HCT116 (cell line): Measurements from ENCODE around the gene ACKR4. TPM values are rescaled to one million over a fixed set of nuclear protein-coding genes. Genes with fewer than 3 reads are reported as not detected.

ENCODE experiments used
- ATAC-seq: fragments of 200-7000 bp; cut with Tn5 transposase; 2 replicates; pipeline ENCODE4 v1.9.1; 2020; ENCODE audit warnings: mild to moderate bottlenecking, moderate library complexity
- BruUV-seq: library from RNA; stranded (reverse); fragments of 400-500 nt; replicated peaks from 2 replicates; lab custom pipeline; 2021; lab: Mats Ljungman, UMichigan
- CTCF ChIA-PET: fragments of 300-600 bp; sonication (Branson Sonifier 250); formaldehyde crosslinking; loops from one replicate; lab custom pipeline; 2021; ENCODE audit warnings: antibody characterized with exemption; lab: Charles Lee
- POLR2A ChIA-PET: fragments of 300-600, 350-600 bp; sonication (Branson Sonifier 250); formaldehyde crosslinking; loops from one replicate; lab custom pipeline; 2021; ENCODE audit warnings: antibody characterized with exemption; lab: Charles Lee
- RAD21 ChIA-PET, 2 experiments: fragments of 300-600 bp; sonication (Branson Sonifier 250); formaldehyde crosslinking; loops; one replicate each; lab custom pipeline; 2023; ENCODE audit warnings: low total read pairs in 2 of 2; ENCODE audit not compliant: uncharacterized antibody in 2 of 2, unreplicated experiment in 2 of 2, low non-redundant PET in 1 of 2; lab: Charles Lee
- DNase-seq: peaks from one replicate; pipeline ENCODE4 v3.0.0-alpha.2; 2010; ENCODE audit warnings: low read depth, low spot score
- H2AFZ ChIP-seq: fragments of 200-600 bp; shearing (Covaris generic), sonication (generic); 2 replicates; pipeline ENCODE4 v1.6.1; 2017; ENCODE audit warnings: low read depth, mixed run types, mixed read lengths, antibody characterized with exemption, low read length; ENCODE audit not compliant: poor library complexity, severe bottlenecking
- H3K27ac ChIP-seq: 2 replicates; pipeline ENCODE4 v1.5.1; 2012; ENCODE audit warnings: low read depth, low read length
- H3K27me3 ChIP-seq: fragments of 200-600 bp; sonication (generic); 2 replicates; pipeline ENCODE4 v1.6.1; 2016; ENCODE audit warnings: mixed run types, low read length, mixed read lengths; ENCODE audit not compliant: insufficient read depth
- H3K36me3 ChIP-seq, 2 experiments: fragments of 200-500 bp in 1 of 2; fragments of 200-600 bp in 1 of 2; sonication (Bioruptor generic) in 1 of 2; sonication (generic) in 1 of 2; 2 replicates each; pipeline versions ENCODE4 v1.5.1 to v1.6.1; 2014 to 2016; ENCODE audit warnings: low read length in 2 of 2, inconsistent platforms in 1 of 2, mixed read lengths in 1 of 2, mixed run types in 1 of 2; ENCODE audit not compliant: insufficient read depth in 2 of 2, control insufficient read depth in 1 of 2
- H3K4me1 ChIP-seq, 2 experiments: fragments of 200-600 bp in 1 of 2; sonication (generic) in 1 of 2; 2 replicates each; pipeline versions ENCODE4 v1.5.1 to v1.6.1; 2012 to 2017; ENCODE audit warnings: low read length in 2 of 2, inconsistent platforms in 1 of 2, mild to moderate bottlenecking in 1 of 2, mixed read lengths in 1 of 2, mixed run types in 1 of 2, moderate library complexity in 1 of 2; ENCODE audit not compliant: insufficient read depth in 2 of 2, control insufficient read depth in 1 of 2
- H3K4me2 ChIP-seq: fragments of 200-600 bp; sonication (generic); 2 replicates; pipeline ENCODE4 v1.6.1; 2017; ENCODE audit warnings: mixed run types, low read length, mixed read lengths
- H3K4me3 ChIP-seq, 2 experiments: fragments of 200-600 bp in 1 of 2; sonication (generic) in 1 of 2; replicated peaks in 1 of 2; 2 replicates each; pipeline ENCODE4 v1.5.1; 2011 to 2016; ENCODE audit warnings: low read length in 2 of 2, control low read depth in 1 of 2, low read depth in 1 of 2, mild to moderate bottlenecking in 1 of 2, mixed read lengths in 1 of 2, mixed run types in 1 of 2
- H3K79me2 ChIP-seq: fragments of 200-600 bp; sonication (generic); 2 replicates; pipeline ENCODE4 v1.6.1; 2017; ENCODE audit warnings: mild to moderate bottlenecking, mixed run types, low read length, moderate library complexity, mixed read lengths; ENCODE audit not compliant: insufficient read depth
- H3K9ac ChIP-seq: fragments of 200-600 bp; sonication (generic); 2 replicates; pipeline ENCODE4 v1.6.1; 2016; ENCODE audit warnings: low read length, mixed read lengths
- H3K9me2 ChIP-seq: fragments of 200-600 bp; sonication (generic), shearing (Covaris generic); 2 replicates; pipeline ENCODE4 v1.6.1; 2017; ENCODE audit warnings: mixed run types, mild to moderate bottlenecking, moderate library complexity; ENCODE audit not compliant: insufficient read depth
- H3K9me3 ChIP-seq, 2 experiments: fragments of 200-500 bp in 1 of 2; fragments of 200-600 bp in 1 of 2; sonication (Bioruptor generic) in 1 of 2; sonication (generic) in 1 of 2; 2 replicates each; pipeline ENCODE4 v1.6.1; 2014 to 2017; ENCODE audit warnings: low read length in 2 of 2, mixed read lengths in 2 of 2, inconsistent platforms in 1 of 2, low read depth in 1 of 2, mild to moderate bottlenecking in 1 of 2, mixed run types in 1 of 2, moderate library complexity in 1 of 2; ENCODE audit not compliant: control insufficient read depth in 1 of 2, insufficient read depth in 1 of 2
- H4K20me1 ChIP-seq: fragments of 200-600 bp; sonication (generic), shearing (Covaris generic); 2 replicates; pipeline ENCODE4 v1.6.1; 2017; ENCODE audit warnings: mixed run types, mild to moderate bottlenecking, moderate library complexity; ENCODE audit not compliant: insufficient read depth
- CEBPB ChIP-seq: IDR thresholded peaks from 2 replicates; pipeline ENCODE4 v1.6.1; 2012; ENCODE audit warnings: low read depth
- EGR1 ChIP-seq: IDR thresholded peaks from 2 replicates; pipeline ENCODE4 v1.6.1; 2012; ENCODE audit warnings: low read depth
- ELF1 ChIP-seq: IDR thresholded peaks from 2 replicates; pipeline ENCODE4 v1.6.1; 2012; ENCODE audit warnings: low read depth, borderline replicate concordance
- EZH2phosphoT487 ChIP-seq: fragments of 200-600 bp; IDR thresholded peaks from 2 replicates; pipeline ENCODE4 v1.6.1; 2018; ENCODE audit warnings: antibody characterized with exemption, borderline replicate concordance
- FOSL1 ChIP-seq: IDR thresholded peaks from 2 replicates; pipeline ENCODE4 v1.6.1; 2012; ENCODE audit warnings: low read depth
- JUND ChIP-seq: IDR thresholded peaks from 2 replicates; pipeline ENCODE4 v1.6.1; 2012
- MAX ChIP-seq: IDR thresholded peaks from 2 replicates; pipeline ENCODE4 v1.6.1; 2012
- POLR2A ChIP-seq: IDR thresholded peaks from 2 replicates; pipeline ENCODE4 v1.7.0; 2011; ENCODE audit warnings: borderline replicate concordance; ENCODE audit not compliant: insufficient read depth, insufficient read length; ENCODE audit errors: extremely low read depth
- POLR2AphosphoS5 ChIP-seq: IDR thresholded peaks from 2 replicates; pipeline ENCODE4 v1.6.1; 2011; ENCODE audit warnings: mild to moderate bottlenecking, low read depth, low read length, moderate library complexity
- REST ChIP-seq: IDR thresholded peaks from 2 replicates; pipeline ENCODE4 v1.6.1; 2012; ENCODE audit warnings: low read depth
- SIN3A ChIP-seq: IDR thresholded peaks from 2 replicates; pipeline ENCODE4 v1.6.1; 2012; ENCODE audit warnings: low read depth
- SP1 ChIP-seq: IDR thresholded peaks from 2 replicates; pipeline ENCODE4 v1.6.1; 2012; ENCODE audit warnings: low read depth
- TCF7L2 ChIP-seq: IDR thresholded peaks from 2 replicates; pipeline ENCODE4 v1.7.0; 2011; ENCODE audit warnings: borderline replicate concordance, inconsistent platforms; ENCODE audit not compliant: insufficient read depth, insufficient read length; ENCODE audit errors: extremely low read depth
- YY1 ChIP-seq: IDR thresholded peaks from 2 replicates; pipeline ENCODE4 v1.6.1; 2011; ENCODE audit warnings: low read length, low read depth, moderate library complexity, mild to moderate bottlenecking; ENCODE audit not compliant: insufficient replicate concordance; ENCODE audit errors: extremely low read depth
- ZNF274 ChIP-seq: fragments of 200-500 bp; sonication (Bioruptor generic); IDR thresholded peaks from 2 replicates; pipeline ENCODE4 v1.6.1; 2014; ENCODE audit warnings: mild to moderate bottlenecking, low read depth, low read length, inconsistent platforms
- intact Hi-C: fragments of 100-400 bp; cut with micrococcal nuclease; formaldehyde crosslinking; loops from 2 replicates; pipeline ENCODE4 v1.10.0; 2022
- total RNA-seq: library from RNA; stranded (reverse); gene quantifications from one replicate; pipeline ENCODE4 v1.2.1, GENCODE V29; 2021; ENCODE audit not compliant: unreplicated experiment
- TF ChIP-seq, protein P1 (sequence below): IDR thresholded peaks from 2 replicates; pipeline ENCODE4 v1.6.1; 2011; ENCODE audit warnings: mild to moderate bottlenecking, low read length, moderate library complexity; ENCODE audit not compliant: insufficient replicate concordance; ENCODE audit errors: extremely low read depth

Gene ACKR4
- total RNA-seq, 1 experiment from 2014 or later: 0.12 TPM

DNA sequence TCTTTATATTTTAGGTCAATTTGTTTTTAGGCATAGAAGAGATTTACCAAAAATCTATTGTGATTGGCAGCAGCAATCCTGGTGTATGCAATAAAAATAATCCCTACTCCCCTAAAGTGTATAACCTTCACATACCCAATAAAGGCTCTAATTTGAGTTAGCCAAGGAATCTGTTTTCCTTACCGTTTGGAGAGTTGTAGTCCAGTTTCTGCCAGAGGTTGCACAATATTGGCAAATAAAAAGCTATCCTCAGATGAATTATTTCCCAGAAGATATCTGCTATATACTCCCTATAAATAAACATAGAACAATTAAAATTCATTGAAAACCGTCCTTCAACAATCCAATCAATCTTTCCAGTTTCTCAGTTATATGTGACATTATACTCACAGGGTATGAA, 31.1 kb downstream of the ACKR4 start:
- intact Hi-C loops: no loop called here
- Histone ChIP-seq H4K20me1 (no peaks in the 10 kb centered on the region), H3K4me2 (no peak overlapping the region), H3K9me2 (no peaks in the 10 kb centered on the region), H3K4me1 (peaks cover 0 to 15% of the 10 kb centered on the region in 2 experiments; a peak in 2 of 4 replicates), H2AFZ (no peak overlapping the region), H3K36me3 (no peaks in the 10 kb centered on the region), H3K27me3 (no peaks in the 10 kb centered on the region), H3K9ac (no peak overlapping the region), H3K4me3 (no peak overlapping the region), H3K27ac (no peak overlapping the region), H3K79me2 (no peaks in the 10 kb centered on the region), H3K9me3 (no peaks in the 10 kb centered on the region)
- ATAC-seq: no peak
- BruUV-seq: no TSS peak
- no peak for DNase-seq
- ChIA-PET POLR2A (no interaction called here), RAD21 (no interaction called here), CTCF (no interaction called here)
- TF ChIP-seq POLR2A (no peak), TCF7L2 (no peak), YY1 (no peak), EZH2phosphoT487 (no peak)

GRCh38 chr3:132629928-132630327, 32.9 kb downstream of the ACKR4 start:
- POLR2A ChIA-PET: no interaction called here
- TF ChIP-seq SIN3A: no peak
- peak; percentile 23; the same call in 1 of the 2 replicates for TF ChIP-seq CEBPB
- TF ChIP-seq FOSL1: peak; percentile 74
- no peak for TF ChIP-seq YY1
- peak; percentile 57 for TF ChIP-seq JUND
- TF ChIP-seq POLR2A: no peak
- no peak for TF ChIP-seq ELF1
- no peak for TF ChIP-seq MAX
- no peak for TF ChIP-seq POLR2AphosphoS5
- TF ChIP-seq, protein P1, sequence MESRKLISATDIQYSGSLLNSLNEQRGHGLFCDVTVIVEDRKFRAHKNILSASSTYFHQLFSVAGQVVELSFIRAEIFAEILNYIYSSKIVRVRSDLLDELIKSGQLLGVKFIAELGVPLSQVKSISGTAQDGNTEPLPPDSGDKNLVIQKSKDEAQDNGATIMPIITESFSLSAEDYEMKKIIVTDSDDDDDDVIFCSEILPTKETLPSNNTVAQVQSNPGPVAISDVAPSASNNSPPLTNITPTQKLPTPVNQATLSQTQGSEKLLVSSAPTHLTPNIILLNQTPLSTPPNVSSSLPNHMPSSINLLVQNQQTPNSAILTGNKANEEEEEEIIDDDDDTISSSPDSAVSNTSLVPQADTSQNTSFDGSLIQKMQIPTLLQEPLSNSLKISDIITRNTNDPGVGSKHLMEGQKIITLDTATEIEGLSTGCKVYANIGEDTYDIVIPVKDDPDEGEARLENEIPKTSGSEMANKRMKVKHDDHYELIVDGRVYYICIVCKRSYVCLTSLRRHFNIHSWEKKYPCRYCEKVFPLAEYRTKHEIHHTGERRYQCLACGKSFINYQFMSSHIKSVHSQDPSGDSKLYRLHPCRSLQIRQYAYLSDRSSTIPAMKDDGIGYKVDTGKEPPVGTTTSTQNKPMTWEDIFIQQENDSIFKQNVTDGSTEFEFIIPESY: no peak
- TF ChIP-seq ZNF274: no peak
- TF ChIP-seq REST: no peak
- peak; percentile 45; the same call in 1 of the 2 replicates for TF ChIP-seq SP1
- no peak for TF ChIP-seq EGR1

More at GRCh38 chr3:132629928-132630327, 32.9 kb downstream of the ACKR4 start:
- ChIA-PET RAD21 (no interaction called here), CTCF (interaction anchor here (1.5 kb wide), 1 partner anchor 13 kb away, joined by 4 read pairs; no protein-coding TSS in a partner anchor)
- H3K27me3 ChIP-seq: no peaks in the 10 kb centered on the region
- no peaks in the 10 kb centered on the region for H3K9me3 ChIP-seq
- H3K79me2 ChIP-seq: no peaks in the 10 kb centered on the region
- intact Hi-C loops: no loop called here
- DNase-seq (no peak), ATAC-seq (no peak)
- H3K36me3 ChIP-seq: no peaks in the 10 kb centered on the region
- no peak overlapping the region for H3K27ac ChIP-seq
- H3K4me3 ChIP-seq: no peak overlapping the region
- peaks cover 0 to 15% of the 10 kb centered on the region in 2 experiments; a peak in 2 of 4 replicates for H3K4me1 ChIP-seq
- H2AFZ ChIP-seq: no peak overlapping the region
- no peak overlapping the region for H3K9ac ChIP-seq
- H4K20me1 ChIP-seq: no peaks in the 10 kb centered on the region
- BruUV-seq: no TSS peak
- no peaks in the 10 kb centered on the region for H3K9me2 ChIP-seq
- H3K4me2 ChIP-seq: 0 out of 2 replicates have a peak overlapping the region, but pooled peaks have one; percentile 7
